Measurements from ENCODE around the gene TEKT1. TPM values are rescaled to one million over a fixed set of nuclear protein-coding genes. Genes with fewer than 3 reads are reported as not detected.
A peak's percentile ranks its signal among the peaks of the same experiment; 100 is the strongest.

TEKT1 gene
- total and polyA plus RNA-seq, 2 experiments from 2014 or later = 0.07 TPM; not detected in 1

- peak within 1 kb of the TSS; percentile 68 for H3K27ac ChIP-seq
- peak within 1 kb of the TSS; percentile 63 for H2AFZ ChIP-seq
- no peaks in the 10 kb centered on the region for H3K9me3 ChIP-seq (ENCODE audit: low read depth)
- no peaks in the 10 kb centered on the region for H3K36me3 ChIP-seq (replicated peaks; ENCODE audit: insufficient read depth, low read depth)
- peak within 1 kb of the TSS; percentile 65 for H3K4me2 ChIP-seq
- no peaks in the 10 kb centered on the region for H3K9me2 ChIP-seq (replicated peaks; ENCODE audit: insufficient read depth)
- WGBS (ENCODE audit: low lambda C conversion rate, missing lambda C conversion rate) = 65% methylated on average over 14 of the region's 14 CpGs
- TF ChIP-seq EZH2 (IDR thresholded peaks at IDR 0.05; ENCODE audit: borderline replicate concordance) (no peak), CTCF (IDR thresholded peaks at IDR 0.05; ENCODE audit: poor library complexity) (no peak), EZH2phosphoT487 (IDR thresholded peaks at IDR 0.05; ENCODE audit: low read depth, severe bottlenecking, unreplicated experiment) (no peak)
- peaks cover 11% of the 10 kb centered on the region for H3K4me1 ChIP-seq (ENCODE audit: insufficient read depth)
- H4K20me1 ChIP-seq (ENCODE audit: insufficient read depth, poor library complexity, severe bottlenecking) = no peaks in the 10 kb centered on the region
- no peaks in the 10 kb centered on the region for H3K27me3 ChIP-seq
- H3K4me3 ChIP-seq = no peak within 1 kb of the TSS
- no peaks in the 10 kb centered on the region for H3K79me2 ChIP-seq
- no peak for DNase-seq (ENCODE audit: low spot score)
Observed at GRCh38 chr17:6755731-6756184, 75.8 kb downstream of the TEKT1 start, which contains the start of gene XAF1. Gene XAF1, plus strand, starts transcription at chr17:6756046. Its CDS starts 33 bp downstream, at chr17:6756079.

GRCh38 chr17:6755281-6755680 lies 76.2 kb downstream of the TEKT1 start:
- TF ChIP-seq CTCF (IDR thresholded peaks at IDR 0.05; ENCODE audit: poor library complexity) = no peak
- no peak for TF ChIP-seq EZH2phosphoT487 (IDR thresholded peaks at IDR 0.05; ENCODE audit: low read depth, severe bottlenecking, unreplicated experiment)
- TF ChIP-seq EZH2 (IDR thresholded peaks at IDR 0.05; ENCODE audit: borderline replicate concordance) = no peak
- peaks cover 11% of the 10 kb centered on the region for H3K4me1 ChIP-seq (ENCODE audit: insufficient read depth)
- DNase-seq (ENCODE audit: low spot score) = peak; percentile 40
- no peaks in the 10 kb centered on the region for H4K20me1 ChIP-seq (ENCODE audit: insufficient read depth, poor library complexity, severe bottlenecking)
- WGBS (ENCODE audit: low lambda C conversion rate, missing lambda C conversion rate) = 56% methylated on average over 5 of the region's 5 CpGs
- no peaks in the 10 kb centered on the region for H3K9me2 ChIP-seq (replicated peaks; ENCODE audit: insufficient read depth)
- H3K36me3 ChIP-seq (replicated peaks; ENCODE audit: insufficient read depth, low read depth) = no peaks in the 10 kb centered on the region
- no peaks in the 10 kb centered on the region for H3K27me3 ChIP-seq
- no peaks in the 10 kb centered on the region for H3K9me3 ChIP-seq (ENCODE audit: low read depth)
- no peaks in the 10 kb centered on the region for H3K79me2 ChIP-seq
- H2AFZ ChIP-seq = peak overlapping the region; percentile 63
- H3K4me2 ChIP-seq = peak overlapping the region; percentile 65
- no peak overlapping the region for H3K4me3 ChIP-seq
- H3K27ac ChIP-seq = peak overlapping the region; percentile 68

GRCh38 chr17:6753546-6753945 lies 78.0 kb downstream of the TEKT1 start:
- Histone ChIP-seq H3K79me2 (no peaks in the 10 kb centered on the region), H3K36me3 (replicated peaks; ENCODE audit: insufficient read depth, low read depth) (no peaks in the 10 kb centered on the region), H3K4me3 (no peak overlapping the region), H3K27me3 (no peaks in the 10 kb centered on the region), H3K4me1 (ENCODE audit: insufficient read depth) (peaks cover 11% of the 10 kb centered on the region), H3K9me3 (ENCODE audit: low read depth) (no peaks in the 10 kb centered on the region), H4K20me1 (ENCODE audit: insufficient read depth, poor library complexity, severe bottlenecking) (no peaks in the 10 kb centered on the region), H3K9me2 (replicated peaks; ENCODE audit: insufficient read depth) (no peaks in the 10 kb centered on the region), H3K4me2 (no peak overlapping the region), H2AFZ (no peak overlapping the region), H3K27ac (peak overlapping the region; percentile 89)
- DNase-seq (ENCODE audit: low spot score) = no peak
- TF ChIP-seq EZH2 (IDR thresholded peaks at IDR 0.05; ENCODE audit: borderline replicate concordance) = no peak
- 81% methylated on average over 6 of the region's 6 CpGs for WGBS (ENCODE audit: low lambda C conversion rate, missing lambda C conversion rate)

- H3K4me2 ChIP-seq = peak overlapping the region; percentile 11
- WGBS (ENCODE audit: low lambda C conversion rate, missing lambda C conversion rate) = 58% methylated on average over 9 of the region's 9 CpGs
- no peaks in the 10 kb centered on the region for H3K79me2 ChIP-seq
- H2AFZ ChIP-seq = no peak overlapping the region
- DNase-seq (ENCODE audit: low spot score) = peak; percentile 11
- H3K27ac ChIP-seq = peak overlapping the region; percentile 89
- H3K27me3 ChIP-seq = no peaks in the 10 kb centered on the region
- no peaks in the 10 kb centered on the region for H3K9me2 ChIP-seq (replicated peaks; ENCODE audit: insufficient read depth)
- H4K20me1 ChIP-seq (ENCODE audit: insufficient read depth, poor library complexity, severe bottlenecking) = no peaks in the 10 kb centered on the region
- H3K4me1 ChIP-seq (ENCODE audit: insufficient read depth) = peaks cover 11% of the 10 kb centered on the region
- no peaks in the 10 kb centered on the region for H3K36me3 ChIP-seq (replicated peaks; ENCODE audit: insufficient read depth, low read depth)
- H3K9me3 ChIP-seq (ENCODE audit: low read depth) = no peaks in the 10 kb centered on the region
- H3K4me3 ChIP-seq = no peak overlapping the region
- TF ChIP-seq CTCF (IDR thresholded peaks at IDR 0.05; ENCODE audit: poor library complexity) (no peak), EZH2phosphoT487 (IDR thresholded peaks at IDR 0.05; ENCODE audit: low read depth, severe bottlenecking, unreplicated experiment) (no peak), EZH2 (IDR thresholded peaks at IDR 0.05; ENCODE audit: borderline replicate concordance) (no peak)
Observed at GRCh38 chr17:6753006-6753445, 78.5 kb downstream of the TEKT1 start.

Data from hepatocyte (in vitro differentiated cells).